ENCODE results near the gene ARHGEF11.

GRCh38 chr1:157050836-157051235 is 5.3 kb upstream of the ARHGEF11 start:
- TF ChIP-seq, protein P1, sequence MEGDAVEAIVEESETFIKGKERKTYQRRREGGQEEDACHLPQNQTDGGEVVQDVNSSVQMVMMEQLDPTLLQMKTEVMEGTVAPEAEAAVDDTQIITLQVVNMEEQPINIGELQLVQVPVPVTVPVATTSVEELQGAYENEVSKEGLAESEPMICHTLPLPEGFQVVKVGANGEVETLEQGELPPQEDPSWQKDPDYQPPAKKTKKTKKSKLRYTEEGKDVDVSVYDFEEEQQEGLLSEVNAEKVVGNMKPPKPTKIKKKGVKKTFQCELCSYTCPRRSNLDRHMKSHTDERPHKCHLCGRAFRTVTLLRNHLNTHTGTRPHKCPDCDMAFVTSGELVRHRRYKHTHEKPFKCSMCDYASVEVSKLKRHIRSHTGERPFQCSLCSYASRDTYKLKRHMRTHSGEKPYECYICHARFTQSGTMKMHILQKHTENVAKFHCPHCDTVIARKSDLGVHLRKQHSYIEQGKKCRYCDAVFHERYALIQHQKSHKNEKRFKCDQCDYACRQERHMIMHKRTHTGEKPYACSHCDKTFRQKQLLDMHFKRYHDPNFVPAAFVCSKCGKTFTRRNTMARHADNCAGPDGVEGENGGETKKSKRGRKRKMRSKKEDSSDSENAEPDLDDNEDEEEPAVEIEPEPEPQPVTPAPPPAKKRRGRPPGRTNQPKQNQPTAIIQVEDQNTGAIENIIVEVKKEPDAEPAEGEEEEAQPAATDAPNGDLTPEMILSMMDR (IDR thresholded peaks at IDR 0.05), result no peak
- no peak for TF ChIP-seq POLR2A (IDR thresholded peaks at IDR 0.05)

All from Peyer's patch (tissue), 4 donors.